IPS-15b (cell line): ENCODE results near the gene CENPC.
A peak's percentile ranks its signal among the peaks of the same experiment; 100 is the strongest.

Experiments
- H3K27me3 ChIP-seq: one replicate; pipeline ENCODE4 v1.6.1; 2013; ENCODE audit warnings: low read length; ENCODE audit not compliant: control insufficient read depth, insufficient read depth
- H3K36me3 ChIP-seq: one replicate; pipeline ENCODE4 v1.6.1; 2013; ENCODE audit warnings: low read length; ENCODE audit not compliant: control insufficient read depth, insufficient read depth
- H3K4me1 ChIP-seq: one replicate; pipeline ENCODE4 v1.6.1; 2013; ENCODE audit warnings: mild to moderate bottlenecking, low read length; ENCODE audit not compliant: control insufficient read depth, insufficient read depth
- H3K4me3 ChIP-seq: one replicate; pipeline ENCODE4 v1.5.1; 2013; ENCODE audit warnings: low read depth, low read length
- H3K9ac ChIP-seq: one replicate; pipeline ENCODE4 v1.6.1; 2013; ENCODE audit warnings: low read depth, mild to moderate bottlenecking, low read length
- H3K9me3 ChIP-seq: one replicate; pipeline ENCODE4 v1.6.1; 2013; ENCODE audit warnings: mild to moderate bottlenecking, low read length; ENCODE audit not compliant: control insufficient read depth, insufficient read depth

CENPC gene, protein sequence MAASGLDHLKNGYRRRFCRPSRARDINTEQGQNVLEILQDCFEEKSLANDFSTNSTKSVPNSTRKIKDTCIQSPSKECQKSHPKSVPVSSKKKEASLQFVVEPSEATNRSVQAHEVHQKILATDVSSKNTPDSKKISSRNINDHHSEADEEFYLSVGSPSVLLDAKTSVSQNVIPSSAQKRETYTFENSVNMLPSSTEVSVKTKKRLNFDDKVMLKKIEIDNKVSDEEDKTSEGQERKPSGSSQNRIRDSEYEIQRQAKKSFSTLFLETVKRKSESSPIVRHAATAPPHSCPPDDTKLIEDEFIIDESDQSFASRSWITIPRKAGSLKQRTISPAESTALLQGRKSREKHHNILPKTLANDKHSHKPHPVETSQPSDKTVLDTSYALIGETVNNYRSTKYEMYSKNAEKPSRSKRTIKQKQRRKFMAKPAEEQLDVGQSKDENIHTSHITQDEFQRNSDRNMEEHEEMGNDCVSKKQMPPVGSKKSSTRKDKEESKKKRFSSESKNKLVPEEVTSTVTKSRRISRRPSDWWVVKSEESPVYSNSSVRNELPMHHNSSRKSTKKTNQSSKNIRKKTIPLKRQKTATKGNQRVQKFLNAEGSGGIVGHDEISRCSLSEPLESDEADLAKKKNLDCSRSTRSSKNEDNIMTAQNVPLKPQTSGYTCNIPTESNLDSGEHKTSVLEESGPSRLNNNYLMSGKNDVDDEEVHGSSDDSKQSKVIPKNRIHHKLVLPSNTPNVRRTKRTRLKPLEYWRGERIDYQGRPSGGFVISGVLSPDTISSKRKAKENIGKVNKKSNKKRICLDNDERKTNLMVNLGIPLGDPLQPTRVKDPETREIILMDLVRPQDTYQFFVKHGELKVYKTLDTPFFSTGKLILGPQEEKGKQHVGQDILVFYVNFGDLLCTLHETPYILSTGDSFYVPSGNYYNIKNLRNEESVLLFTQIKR

GRCh38 chr4:67545199-67546003, at the start of gene CENPC:
TSS of gene CENPC (minus strand) at chr4:67545503. CDS start at chr4:67545355, 148 bp downstream.
- Histone ChIP-seq H3K4me1 (no peaks in the 10 kb centered on the region), H3K27me3 (no peaks in the 10 kb centered on the region), H3K9ac (peak within 1 kb of the TSS; percentile 80), H3K4me3 (peak within 1 kb of the TSS; percentile 69), H3K36me3 (no peaks in the 10 kb centered on the region), H3K9me3 (no peaks in the 10 kb centered on the region)

DNA sequence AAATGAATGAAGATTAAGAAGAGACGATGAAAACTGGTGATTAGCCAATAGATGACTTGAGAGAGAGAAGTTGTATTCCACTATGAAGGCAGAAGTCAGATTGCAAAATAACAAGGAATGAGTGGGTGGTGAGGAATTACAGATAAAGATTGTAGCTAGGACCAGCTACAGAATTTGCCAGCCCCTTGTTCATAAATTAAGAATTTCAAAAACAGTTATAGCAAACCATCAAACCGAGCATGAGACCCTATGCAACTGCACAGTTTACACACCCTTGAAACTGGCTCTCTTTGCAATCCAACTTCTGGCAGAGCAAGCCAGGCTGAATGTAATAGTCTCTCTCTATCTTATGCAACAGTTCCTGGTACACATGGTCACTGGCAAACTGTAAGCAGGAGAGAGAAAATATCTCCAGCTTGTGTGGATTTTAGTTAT, 48.5 kb upstream of the CENPC start:
- Histone ChIP-seq H3K9ac (no peak overlapping the region), H3K4me1 (no peaks in the 10 kb centered on the region), H3K4me3 (no peak overlapping the region), H3K36me3 (no peaks in the 10 kb centered on the region), H3K9me3 (peaks cover 6% of the 10 kb centered on the region), H3K27me3 (no peaks in the 10 kb centered on the region)

- Histone ChIP-seq H3K4me3 (no peak overlapping the region), H3K36me3 (no peaks in the 10 kb centered on the region), H3K27me3 (no peaks in the 10 kb centered on the region), H3K4me1 (no peaks in the 10 kb centered on the region), H3K9me3 (no peaks in the 10 kb centered on the region), H3K9ac (no peak overlapping the region)
These were observed 41.9 kb upstream of the CENPC start for GRCh38 chr4:67587156-67587555.

DNA sequence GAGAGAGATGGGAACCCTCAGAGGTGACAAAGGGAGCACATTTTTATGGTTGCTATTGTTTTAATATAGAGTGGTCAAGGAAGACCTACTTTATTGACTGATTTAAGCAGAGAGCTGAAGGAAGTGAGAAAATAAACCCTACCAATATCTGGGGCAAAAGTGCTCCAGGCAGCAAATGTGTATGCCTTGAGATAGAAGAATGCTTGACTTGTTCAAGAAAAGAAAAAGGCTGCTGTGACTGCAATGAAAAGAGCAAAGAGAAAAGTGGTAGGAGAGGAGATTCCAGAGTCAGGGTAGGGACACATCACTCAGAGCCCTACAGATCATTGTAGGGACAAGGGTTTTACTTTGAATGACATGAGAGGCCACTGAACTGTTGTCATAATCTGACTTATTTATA, 39.2 kb upstream of the CENPC start:
- no peaks in the 10 kb centered on the region for H3K9me3 ChIP-seq
- H3K4me3 ChIP-seq: no peak overlapping the region
- H3K27me3 ChIP-seq: no peaks in the 10 kb centered on the region
- no peaks in the 10 kb centered on the region for H3K4me1 ChIP-seq
- no peak overlapping the region for H3K9ac ChIP-seq
- H3K36me3 ChIP-seq: no peaks in the 10 kb centered on the region

- Histone ChIP-seq H3K9me3 (no peaks in the 10 kb centered on the region), H3K36me3 (no peaks in the 10 kb centered on the region), H3K4me1 (no peaks in the 10 kb centered on the region), H3K9ac (no peak overlapping the region), H3K4me3 (no peak overlapping the region), H3K27me3 (no peaks in the 10 kb centered on the region)
These were observed 36.6 kb upstream of the CENPC start for GRCh38 chr4:67581913-67582312.

GRCh38 chr4:67581208-67581857, 36.0 kb upstream of the CENPC start:
- no peaks in the 10 kb centered on the region for H3K36me3 ChIP-seq
- H3K9me3 ChIP-seq: no peaks in the 10 kb centered on the region
- no peak overlapping the region for H3K9ac ChIP-seq
- H3K4me3 ChIP-seq: no peak overlapping the region
- H3K4me1 ChIP-seq: no peaks in the 10 kb centered on the region
- no peaks in the 10 kb centered on the region for H3K27me3 ChIP-seq

DNA sequence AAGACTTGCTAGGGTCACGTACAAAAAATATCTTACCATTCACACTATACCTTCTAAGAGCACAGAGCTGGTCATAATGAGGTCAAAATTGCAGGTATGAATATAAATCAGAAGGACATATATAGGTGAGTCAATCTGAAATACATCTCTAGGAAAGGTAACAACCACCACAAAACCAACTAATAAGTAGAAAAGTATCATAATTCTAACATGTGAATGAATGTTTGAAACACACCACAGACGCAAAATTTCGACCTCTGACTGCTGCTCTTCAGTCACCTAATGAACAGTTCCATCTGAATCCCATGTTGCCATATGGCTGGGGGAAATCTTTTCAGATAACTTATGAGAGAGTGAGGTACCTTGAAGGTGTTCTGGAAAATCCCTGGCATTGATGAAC, 35.3 kb upstream of the CENPC start:
- H3K36me3 ChIP-seq: no peaks in the 10 kb centered on the region
- no peak overlapping the region for H3K9ac ChIP-seq
- no peaks in the 10 kb centered on the region for H3K9me3 ChIP-seq
- no peaks in the 10 kb centered on the region for H3K27me3 ChIP-seq
- peaks cover 2% of the 10 kb centered on the region for H3K4me1 ChIP-seq
- H3K4me3 ChIP-seq: no peak overlapping the region

DNA sequence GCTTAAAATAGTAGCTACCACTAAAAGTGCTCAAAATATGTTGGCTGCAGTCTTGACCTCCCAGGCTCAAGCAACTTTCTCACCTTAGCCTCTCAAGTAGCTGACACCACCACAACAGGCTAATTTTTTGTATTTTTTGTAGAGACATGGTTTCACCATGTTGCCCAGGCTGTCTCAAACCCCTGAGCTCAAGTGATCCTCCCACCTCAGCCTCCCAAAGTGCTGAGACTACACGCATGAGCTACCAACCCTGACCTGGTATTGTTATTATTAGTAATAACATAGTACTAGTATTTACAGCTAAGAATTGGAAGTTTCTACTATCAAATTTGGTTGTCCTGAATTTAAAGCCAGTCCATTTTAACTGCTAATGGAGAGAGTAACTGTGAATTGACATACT, 31.2 kb upstream of the CENPC start:
- Histone ChIP-seq H3K36me3 (no peaks in the 10 kb centered on the region), H3K4me1 (peaks cover 8% of the 10 kb centered on the region), H3K4me3 (no peak overlapping the region), H3K9ac (no peak overlapping the region), H3K27me3 (no peaks in the 10 kb centered on the region), H3K9me3 (no peaks in the 10 kb centered on the region)

GRCh38 chr4:67576059-67576466, 30.8 kb upstream of the CENPC start:
- peaks cover 8% of the 10 kb centered on the region for H3K4me1 ChIP-seq
- H3K9ac ChIP-seq: no peak overlapping the region
- H3K27me3 ChIP-seq: no peaks in the 10 kb centered on the region
- no peaks in the 10 kb centered on the region for H3K9me3 ChIP-seq
- H3K4me3 ChIP-seq: no peak overlapping the region
- no peaks in the 10 kb centered on the region for H3K36me3 ChIP-seq

DNA sequence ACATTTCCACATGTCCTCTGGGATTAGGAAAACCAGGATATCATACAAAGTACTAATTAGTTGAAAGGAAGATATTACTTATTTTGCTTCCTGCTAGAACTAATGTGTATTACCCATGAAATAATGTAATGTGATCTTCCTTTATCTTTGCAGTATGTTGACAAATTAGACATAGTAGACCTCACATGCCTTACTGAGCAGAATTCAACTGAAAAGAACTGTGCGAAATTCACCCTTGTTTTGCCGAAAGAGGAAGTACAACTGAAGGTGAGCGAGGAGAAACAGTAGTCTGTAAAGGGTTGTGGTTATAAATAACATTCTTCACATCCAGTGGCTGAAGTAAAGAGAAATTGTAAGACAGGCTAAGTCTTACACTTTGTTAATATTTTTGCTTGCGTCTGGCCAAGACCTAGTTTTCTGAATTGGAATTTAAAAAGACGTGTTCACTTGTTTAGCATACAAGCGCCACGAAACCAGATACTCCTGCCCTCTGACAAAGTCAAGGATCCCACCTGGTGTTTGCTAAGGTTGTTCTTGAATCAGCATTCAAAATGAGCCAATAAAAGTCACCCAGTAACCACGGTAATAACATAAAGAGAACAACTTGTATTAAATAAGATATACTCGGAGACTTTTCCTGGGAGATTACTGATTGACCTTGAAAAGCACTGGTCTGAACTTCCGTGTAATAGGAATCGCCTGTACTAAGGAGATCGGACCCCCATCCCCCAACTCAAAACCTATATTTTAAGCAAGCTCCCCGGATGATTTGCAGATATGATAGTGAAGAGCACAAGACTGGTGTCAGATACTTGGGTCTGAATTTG, 30.1 kb upstream of the CENPC start:
- Histone ChIP-seq H3K27me3 (no peaks in the 10 kb centered on the region), H3K9me3 (no peaks in the 10 kb centered on the region), H3K36me3 (no peaks in the 10 kb centered on the region), H3K9ac (no peak overlapping the region), H3K4me3 (no peak overlapping the region), H3K4me1 (peaks cover 8% of the 10 kb centered on the region)
